Heart right ventricle (tissue), 16 donors: ENCODE results near the gene PTCD1. TPM values are rescaled to one million over a fixed set of nuclear protein-coding genes. Genes with fewer than 3 reads are reported as not detected.

Experiments used
- ATAC-seq, 8 donors: fragments of 200-7000 bp; cut with Tn5 transposase; one replicate each; pipeline ENCODE4 v1.9.1; 2020; ENCODE audit warnings: mild to moderate bottlenecking in 8 of 8, moderate library complexity in 8 of 8, moderate number of reproducible peaks in 1 of 8
- DNase-seq, 2 donors: peaks; one replicate each; pipeline ENCODE4 v3.0.0-alpha.2; 2020
- H3K27ac ChIP-seq, 10 donors: fragments of 200-600 bp; sonication (generic) in 2 of 10; one replicate each; pipeline versions ENCODE4 v1.5.0 to v1.8.0; 2020 to 2022; ENCODE audit warnings: mild to moderate bottlenecking in 3 of 10
- H3K27me3 ChIP-seq, 7 donors: fragments of 200-600 bp; one replicate each; pipeline ENCODE4 v1.8.0; 2021 to 2022; ENCODE audit warnings: mild to moderate bottlenecking in 2 of 7
- H3K36me3 ChIP-seq, 9 donors: fragments of 200-600 bp; sonication (generic) in 1 of 9; one replicate each; pipeline versions ENCODE4 v1.5.0 to v1.8.0; 2020 to 2022; ENCODE audit warnings: mild to moderate bottlenecking in 2 of 9
- H3K4me1 ChIP-seq, 9 donors: fragments of 200-600 bp; sonication (generic) in 1 of 9; one replicate each; pipeline versions ENCODE4 v1.5.0 to v1.8.0; 2020 to 2022; ENCODE audit warnings: mild to moderate bottlenecking in 4 of 9
- H3K4me3 ChIP-seq, 10 donors: fragments of 200-600 bp; sonication (generic) in 2 of 10; one replicate each; pipeline versions ENCODE4 v1.5.0 to v1.8.0; 2020 to 2022; ENCODE audit warnings: mild to moderate bottlenecking in 7 of 10, moderate library complexity in 2 of 10
- H3K9me3 ChIP-seq, 11 donors: fragments of 200-600 bp in 10 of 11; sonication (generic) in 2 of 11; one replicate each; pipeline versions ENCODE4 v1.5.0 to v1.8.0; 2013 to 2022; ENCODE audit warnings: mild to moderate bottlenecking in 2 of 11, control low read depth in 1 of 11, moderate library complexity in 1 of 11
- CTCF ChIP-seq, 9 donors: fragments of 200-600 bp; sonication (generic) in 2 of 9; IDR thresholded peaks; one replicate each; pipeline versions ENCODE4 v1.5.0 to v1.8.0; 2021 to 2022; ENCODE audit warnings: antibody characterized with exemption in 9 of 9, mild to moderate bottlenecking in 5 of 9, moderate library complexity in 1 of 9
- WGBS, 2 donors: extraction: QIAGEN DNeasy Blood & Tissue Kit; methylation state at CpG; one replicate each; pipeline ENCODE4 v1.1.7; 2013; ENCODE audit warnings: inconsistent platforms in 1 of 2; 5-methylcytosine and 5-hydroxymethylcytosine counted together
- intact Hi-C, 10 donors: fragments of 100-400 bp; cut with DNase I; formaldehyde crosslinking; loops; one replicate each; pipeline versions ENCODE4 v1.11.1 to v1.14.2; 2022
- long read RNA-seq, 3 donors: library from polyadenylated mRNA; unstranded; transcript quantifications; one replicate each; pipeline ENCODE4 v2.0.0, GENCODE V29; 2020 to 2021
- polyA plus RNA-seq, 2 donors: library from polyadenylated mRNA; stranded (reverse); fragments of 200-250 nt; gene quantifications; one replicate each; pipeline ENCODE4 v1.2.3, GENCODE V29; 2013
- total RNA-seq, 10 donors: library from RNA; stranded (reverse); fragmentation: NEBNext Ultra II Directional in 3 of 10; extraction: Animal tissue kit (Norgen Biotek cat#: 25700) in 3 of 10; gene quantifications; one replicate each; pipeline versions ENCODE4 v1.2.1 to v1.2.4, GENCODE V29; 2021 to 2023
- donor health status: Arrhythmogenic right ventricular cardiomyopathy.
- donor health status: ischemic (EF 13 %, LVEDD 7.1; RV severe dilation, severe dysfunction).
- donor health status: healthy with polysubstance abuse.
- donor health status: DM: no; HTN: yes; CAD: no.
- donor health status: DM: no; HTN: no; CAD: no.
- donor health status: ischemic (EF 25% LVEDD 6.9; RV normal size, moderate dysfunction).
- donor health status: ischemic (EF 25% LVEDD 5.7; RV mildly dilated, moderate dysfunction).
- donor health status: healthy.
- donor health status: DM: yes; HTN: yes; CAD: no.
- donor health status: Ischemic cardiomyopathy.
- donor health status: ischemic (EF 35%, LVEDD 5.7; RV mildly dilated, moderate dysfunction).
- donor health status: nonischemic (EF 11% LVEDD 7.7; RV severe dilation, severe dysfunction).
- donor health status: DM: yes; HTN: yes; CAD: no.
- donor health status: PGD.
- donor health status: ischemic (EF 29% LVEDD 5.4; RV normal size, mild dysfunction).
- donor health status: nonischemic (EF 23%, LVEDD 6.1; RV moderate dilation, normal function).

Gene PTCD1
- total RNA-seq (1 to 10 TPM; 2.7 to 4.8 (median 3.1) TPM), polyA plus RNA-seq (1 to 10 TPM; 2.4 to 3.2 TPM)
- long read RNA-seq, donor 1, full-length matches to known transcripts = 7 of 7 reads
- long read RNA-seq, donor 1, partial matches to known transcripts = 0 of 7 reads
- long read RNA-seq, donor 1, other reads (novel, unspliced or antisense) = 0 of 7 reads
- long read RNA-seq, donor 2, full-length matches to known transcripts = 8 of 13 reads
- long read RNA-seq, donor 2, partial matches to known transcripts = 0 of 13 reads
- long read RNA-seq, donor 2, other reads (novel, unspliced or antisense) = 5 of 13 reads
- long read RNA-seq, donor 3, full-length matches to known transcripts = 26 of 36 reads
- long read RNA-seq, donor 3, partial matches to known transcripts = 1 of 36 reads
- long read RNA-seq, donor 3, other reads (novel, unspliced or antisense) = 9 of 36 reads

DNA sequence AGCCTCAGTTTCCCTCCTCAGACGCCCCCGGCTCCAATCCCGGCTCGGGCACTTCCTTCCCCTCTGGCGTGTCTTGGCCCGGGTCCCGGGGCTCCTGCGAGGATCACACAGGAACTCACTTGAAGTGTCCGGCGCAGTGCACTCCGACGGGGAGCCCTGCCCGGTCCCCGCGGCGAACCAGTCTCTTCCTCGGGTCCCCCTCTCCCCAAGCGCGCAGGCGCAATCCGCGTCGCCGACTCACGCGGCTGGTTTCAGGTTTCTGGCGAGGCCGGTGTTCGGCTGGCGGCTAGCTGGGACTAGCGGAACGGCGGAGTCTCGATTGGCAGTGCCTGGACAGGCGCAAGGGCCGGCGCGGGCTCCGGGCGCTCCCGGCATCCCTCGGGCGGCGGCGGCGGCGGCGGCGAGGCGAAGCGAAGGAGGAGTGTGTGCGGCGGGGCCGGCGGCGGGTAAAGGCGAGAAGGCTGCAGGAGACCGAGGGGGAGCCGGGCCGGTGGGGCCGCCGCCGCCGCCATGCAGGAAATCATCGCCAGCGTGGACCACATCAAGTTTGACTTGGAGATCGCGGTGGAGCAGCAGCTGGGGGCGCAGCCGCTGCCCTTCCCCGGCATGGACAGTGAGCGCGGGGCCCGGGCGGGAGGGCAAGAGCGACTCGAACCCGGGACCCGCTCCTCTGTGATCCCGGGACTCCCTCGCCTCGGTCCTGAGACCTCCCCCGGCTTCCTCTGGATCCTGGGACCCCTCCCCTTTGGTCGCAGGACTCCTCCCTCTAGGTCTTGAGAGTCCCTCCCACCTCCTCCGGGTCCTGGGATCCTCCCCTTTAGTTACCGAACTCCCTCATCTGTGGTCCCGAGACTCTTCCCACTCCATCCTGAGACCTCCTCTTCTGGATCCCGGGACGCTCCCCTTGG, at the start of gene PTCD1, which contains the start of gene CPSF4:
Gene PTCD1, minus strand, starts transcription at position 226 of the 908 bp plus-strand sequence. CDS start 3,556 bp downstream, outside the sequence.
Gene CPSF4, plus strand, starts transcription at position 371 of the 908 bp plus-strand sequence. Its CDS starts 140 bp downstream, at position 511.
- Histone ChIP-seq H3K9me3 (no peaks in the 10 kb centered on the region), H3K4me3 (peak within 1 kb of the TSS; percentile 77 to 99 (median 93)), H3K36me3 (peaks cover 0 to 35% (median 6%) of the 10 kb centered on the region in 9 donors), H3K27ac (peak within 1 kb of the TSS; percentile 45 to 94 (median 88)), H3K27me3 (no peaks in the 10 kb centered on the region), H3K4me1 (peaks cover 2 to 52% (median 24%) of the 10 kb centered on the region in 9 donors)
- DNase-seq = peak; percentile 94 to 97
- intact Hi-C loops = no loop called here
- peak in 2 of 9 donors; percentile 8 to 18 for TF ChIP-seq CTCF (IDR thresholded peaks at IDR 0.05)
- WGBS, 2 donors = 0% methylated on average over 81 to 89 of the region's 89 CpGs
- peak; percentile 96 to 97 (median 96) for ATAC-seq

DNA sequence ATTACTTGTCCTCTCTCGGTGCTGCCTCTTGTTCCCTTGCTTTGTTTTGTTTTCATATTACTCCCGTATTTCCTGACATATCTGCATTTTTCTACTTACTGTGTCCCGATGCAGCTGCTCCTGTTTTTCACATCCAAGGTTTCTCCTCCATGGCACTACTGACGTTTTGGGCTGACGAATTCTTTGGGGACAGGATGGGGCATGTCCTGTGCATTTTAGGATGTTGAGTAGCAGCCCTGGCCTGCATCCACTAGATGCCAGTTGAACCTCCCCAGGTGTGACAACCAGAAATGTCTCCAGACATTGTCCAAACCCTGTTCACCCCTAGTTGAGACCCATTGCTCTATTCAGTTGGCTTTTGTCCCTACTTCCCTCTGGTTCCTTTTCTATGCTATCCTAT, 46.5 kb upstream of the PTCD1 start:
- no peak for TF ChIP-seq CTCF (IDR thresholded peaks at IDR 0.05)
- Histone ChIP-seq H3K36me3 (peaks cover 0 to 64% (median 0%) of the 10 kb centered on the region in 9 donors), H3K4me1 (no peaks in the 10 kb centered on the region), H3K27ac (no peak overlapping the region), H3K4me3 (no peak overlapping the region), H3K27me3 (no peaks in the 10 kb centered on the region), H3K9me3 (no peaks in the 10 kb centered on the region)
- 90 to 93% methylated on average over 5 of the region's 5 CpGs for WGBS, 2 donors
- intact Hi-C loops = no loop called here
- no peak for ATAC-seq
- no peak for DNase-seq

DNA sequence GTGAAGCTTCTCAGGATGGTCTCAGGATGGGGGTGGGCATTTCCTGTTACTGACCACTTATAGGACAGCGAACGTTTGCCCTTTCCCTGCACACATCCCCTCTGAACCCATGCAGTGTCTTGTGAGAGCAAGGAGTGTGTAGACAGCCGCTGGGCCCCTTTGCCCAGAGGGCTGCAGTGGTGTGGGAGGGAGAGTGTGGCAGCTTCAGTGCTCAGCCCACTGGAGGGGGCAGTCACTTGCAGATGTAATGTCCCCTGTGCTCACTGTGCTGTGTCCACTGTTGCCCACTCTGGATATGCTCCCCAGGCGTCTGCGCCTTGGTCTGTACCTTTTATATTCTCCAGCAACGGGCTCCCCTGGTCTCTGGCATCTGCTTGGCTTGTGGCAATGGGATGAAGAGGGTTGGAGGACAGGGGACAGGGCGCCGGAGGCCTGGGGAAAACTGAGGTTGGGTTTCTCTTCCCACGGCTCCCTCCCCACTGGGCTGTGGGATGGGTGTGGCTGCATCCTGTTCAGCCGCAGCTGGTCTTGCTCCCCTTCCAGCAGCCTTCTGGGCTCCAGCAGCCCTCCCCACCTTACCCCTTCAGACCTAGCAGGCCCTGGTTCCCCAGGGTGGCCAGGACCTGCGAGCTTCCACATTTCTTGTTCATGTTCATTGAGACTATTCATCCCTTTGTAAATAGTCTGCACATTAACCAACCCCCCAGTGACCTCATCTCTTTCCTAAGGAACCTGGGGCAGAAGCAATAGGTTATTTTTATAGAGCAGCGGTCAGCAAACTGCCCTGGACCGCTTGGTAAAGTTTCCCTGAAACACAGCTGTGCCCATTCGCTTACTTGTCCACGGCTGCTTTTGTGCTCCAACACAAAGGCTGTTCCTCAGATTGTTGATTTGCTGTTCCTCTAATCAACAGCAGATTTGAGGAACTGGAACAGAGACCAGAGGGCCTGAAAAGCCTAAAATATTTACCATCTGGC, 40.2 kb upstream of the PTCD1 start:
- Histone ChIP-seq H3K4me3 (peak overlapping the region in 1 of 10 donors; percentile 21), H3K27me3 (no peaks in the 10 kb centered on the region), H3K36me3 (peaks cover 0 to 65% (median 0%) of the 10 kb centered on the region in 9 donors), H3K4me1 (peaks cover 0 to 23% (median 16%) of the 10 kb centered on the region in 9 donors), H3K9me3 (no peaks in the 10 kb centered on the region), H3K27ac (peak overlapping the region; percentile 1 to 73 (median 54))
- intact Hi-C loops = no loop called here
- TF ChIP-seq CTCF (IDR thresholded peaks at IDR 0.05) = no peak
- DNase-seq = no peak
- WGBS, 2 donors = 59 to 73% methylated on average over 15 of the region's 15 CpGs
- peak in 7 of 8 donors; percentile 33 to 79 (median 68) for ATAC-seq
